ENCODE results near the gene SLCO3A1. TPM values are rescaled to one million over a fixed set of nuclear protein-coding genes. Genes with fewer than 3 reads are reported as not detected.
A peak's percentile ranks its signal among the peaks of the same experiment; 100 is the strongest.
"Not testable (repeated sequence)": the region's sequence is repeated elsewhere in the genome, so short reads cannot be mapped to it uniquely, and the experiment has no call there.

Gene SLCO3A1
- total RNA-seq, 2 donors from 2014 or later, result 8.2 to 13.6 TPM

DNA sequence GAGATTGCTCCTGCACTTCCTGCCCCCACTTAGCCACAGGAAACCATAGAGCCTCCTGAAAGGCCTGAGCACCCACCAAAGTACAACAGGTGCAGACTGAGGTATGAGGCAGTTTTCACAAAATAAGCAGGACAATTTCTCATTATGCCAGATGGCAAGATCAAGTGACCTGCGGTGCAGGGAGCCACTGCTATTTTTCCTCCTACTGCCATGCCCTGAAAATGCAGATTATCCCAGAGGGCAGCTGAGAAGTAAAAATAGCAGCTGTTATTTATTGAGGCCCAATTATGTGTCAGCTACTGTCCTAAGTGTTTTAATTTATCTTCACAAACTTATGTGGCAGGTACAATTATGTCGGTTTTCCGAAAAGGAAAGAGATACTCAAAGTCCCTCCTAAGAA lies 330.6 kb downstream of the SLCO3A1 start:
- Mint-ChIP-seq H3K9me3 (no peaks in the 10 kb centered on the region), H3K4me1 (ENCODE audit: low read depth) (no peaks in the 10 kb centered on the region), H3K36me3 (ENCODE audit: insufficient read depth in 2 of 2) (no peaks in the 10 kb centered on the region), H3K27ac (no peak overlapping the region), H3K27me3 (ENCODE audit: low read depth) (no peaks in the 10 kb centered on the region), H3K4me3 (no peak overlapping the region)
- ATAC-seq (replicated peaks in 1 of 2) (no peak), DNase-seq (no peak)

DNA sequence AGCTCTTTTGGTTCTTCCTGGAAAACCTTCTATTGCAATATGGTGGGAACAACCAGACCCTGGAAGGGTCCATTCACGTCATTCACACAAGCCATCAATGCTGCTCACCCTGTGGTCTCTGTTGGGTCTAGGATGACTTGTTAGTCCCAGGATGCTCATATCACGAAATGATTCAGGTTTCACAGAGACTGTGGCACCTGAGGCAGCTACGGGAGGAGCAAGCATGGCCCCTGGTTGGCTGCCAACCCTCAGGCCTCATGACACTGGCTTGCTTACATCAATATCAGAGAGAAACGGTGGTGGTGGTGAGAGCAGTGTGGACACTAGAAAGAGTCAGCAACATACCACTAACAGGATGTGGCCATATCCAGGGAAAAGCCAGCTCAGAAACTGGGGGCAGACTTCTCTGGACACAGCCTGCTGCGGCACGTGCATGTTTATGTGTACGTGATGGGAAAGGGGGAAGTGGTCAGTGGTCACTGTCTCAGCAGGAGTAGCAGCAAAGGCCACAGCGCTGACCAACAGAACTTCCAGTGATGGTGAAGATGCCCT lies 331.2 kb downstream of the SLCO3A1 start:
- H3K27me3 Mint-ChIP-seq (ENCODE audit: low read depth), result no peaks in the 10 kb centered on the region

GRCh38 chr15:92187975-92188374 lies 334.5 kb downstream of the SLCO3A1 start:
- DNase-seq (no peak), ATAC-seq (replicated peaks in 1 of 2) (no peak)
- Mint-ChIP-seq H3K9me3 (no peaks in the 10 kb centered on the region), H3K27me3 (ENCODE audit: low read depth) (no peaks in the 10 kb centered on the region), H3K4me1 (ENCODE audit: low read depth) (no peaks in the 10 kb centered on the region), H3K36me3 (ENCODE audit: insufficient read depth in 2 of 2) (no peaks in the 10 kb centered on the region), H3K27ac (no peak overlapping the region), H3K4me3 (no peak overlapping the region)

More for the DNA sequence above, 331.2 kb downstream of the SLCO3A1 start:
- no peaks in the 10 kb centered on the region for H3K9me3 Mint-ChIP-seq
- H3K36me3 Mint-ChIP-seq (ENCODE audit: insufficient read depth in 2 of 2), result no peaks in the 10 kb centered on the region
- no peak overlapping the region for H3K27ac Mint-ChIP-seq
- ATAC-seq (replicated peaks in 1 of 2) (peak in 1 of 2 donors; percentile 91), DNase-seq (peak in 1 of 2 donors; percentile 30)
- no peaks in the 10 kb centered on the region for H3K4me1 Mint-ChIP-seq (ENCODE audit: low read depth)
- no peak overlapping the region for H3K4me3 Mint-ChIP-seq

DNA sequence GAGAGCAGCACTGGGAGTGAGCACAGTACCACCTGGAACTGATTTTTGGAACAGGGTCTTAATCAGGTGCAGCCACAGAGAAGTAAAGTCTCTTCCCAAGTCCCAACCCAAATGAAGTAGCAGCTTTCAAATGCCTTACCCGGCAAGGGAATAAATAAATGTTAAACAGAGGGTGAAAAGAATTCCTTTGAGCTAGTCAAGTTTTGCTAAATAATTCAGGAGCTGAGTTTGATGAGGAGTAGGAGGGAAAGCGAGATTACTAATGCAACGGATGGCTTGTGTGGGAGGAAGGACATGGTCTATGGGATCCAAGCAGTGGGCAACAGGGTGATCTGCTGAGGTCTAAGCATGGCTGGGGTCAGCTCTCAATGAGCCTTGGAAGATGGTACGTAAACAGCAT lies 335.7 kb downstream of the SLCO3A1 start:
- no peaks in the 10 kb centered on the region for H3K9me3 Mint-ChIP-seq

GRCh38 chr15:92195241-92195640 lies 341.7 kb downstream of the SLCO3A1 start:
- ATAC-seq (replicated peaks in 1 of 2), result no peak
- H3K4me1 Mint-ChIP-seq (ENCODE audit: low read depth), result no peaks in the 10 kb centered on the region
- H3K27ac Mint-ChIP-seq, result no peak overlapping the region
- no peak overlapping the region for H3K4me3 Mint-ChIP-seq
- DNase-seq, result no peak
- H3K27me3 Mint-ChIP-seq (ENCODE audit: low read depth), result no peaks in the 10 kb centered on the region
- no peaks in the 10 kb centered on the region for H3K36me3 Mint-ChIP-seq (ENCODE audit: insufficient read depth in 2 of 2)
- H3K9me3 Mint-ChIP-seq, result peaks cover 1% of the 10 kb centered on the region in 2 donors

More for the DNA sequence above, 335.7 kb downstream of the SLCO3A1 start:
- Mint-ChIP-seq H3K27me3 (ENCODE audit: low read depth) (no peaks in the 10 kb centered on the region), H3K27ac (no peak overlapping the region), H3K36me3 (ENCODE audit: insufficient read depth in 2 of 2) (no peaks in the 10 kb centered on the region), H3K4me3 (no peak overlapping the region), H3K4me1 (ENCODE audit: low read depth) (no peaks in the 10 kb centered on the region)
- ATAC-seq (replicated peaks in 1 of 2) (no peak), DNase-seq (no peak)

GRCh38 chr15:92196342-92196741 lies 342.8 kb downstream of the SLCO3A1 start:
- no peak overlapping the region for H3K4me3 Mint-ChIP-seq
- DNase-seq, result no peak
- no peaks in the 10 kb centered on the region for H3K36me3 Mint-ChIP-seq (ENCODE audit: insufficient read depth in 2 of 2)
- ATAC-seq (replicated peaks in 1 of 2), result no peak
- peaks cover 1% of the 10 kb centered on the region in 2 donors for H3K9me3 Mint-ChIP-seq
- H3K27ac Mint-ChIP-seq, result no peak overlapping the region
- no peaks in the 10 kb centered on the region for H3K4me1 Mint-ChIP-seq (ENCODE audit: low read depth)
- H3K27me3 Mint-ChIP-seq (ENCODE audit: low read depth), result no peaks in the 10 kb centered on the region

DNA sequence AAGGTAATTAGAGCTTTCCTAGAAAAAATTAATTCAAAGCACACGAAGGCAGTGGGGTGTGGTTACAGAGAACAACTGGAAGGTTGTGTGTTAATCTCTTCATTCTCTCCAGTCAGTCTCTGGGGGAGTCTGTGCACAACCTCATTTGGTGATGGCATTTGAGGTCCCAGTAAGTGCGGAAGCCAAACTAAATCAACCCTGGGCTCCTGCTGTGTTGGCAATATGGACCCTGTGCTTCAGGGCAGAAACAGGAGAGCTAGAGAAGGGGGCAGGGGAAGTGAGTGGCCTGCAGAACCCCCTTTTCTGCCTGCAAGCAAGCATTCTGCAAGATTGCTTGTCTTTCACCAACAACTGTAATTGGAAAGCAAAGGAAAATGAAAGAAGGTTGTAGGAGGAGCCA lies 344.2 kb downstream of the SLCO3A1 start:
- no peak for ATAC-seq (replicated peaks in 1 of 2)
- H3K9me3 Mint-ChIP-seq, result peaks cover 1 to 4% of the 10 kb centered on the region in 2 donors
- H3K36me3 Mint-ChIP-seq (ENCODE audit: insufficient read depth in 2 of 2), result no peaks in the 10 kb centered on the region
- no peaks in the 10 kb centered on the region for H3K4me1 Mint-ChIP-seq (ENCODE audit: low read depth)
- H3K27ac Mint-ChIP-seq, result no peak overlapping the region
- no peak for DNase-seq
- H3K4me3 Mint-ChIP-seq, result no peak overlapping the region
- no peaks in the 10 kb centered on the region for H3K27me3 Mint-ChIP-seq (ENCODE audit: low read depth)

DNA sequence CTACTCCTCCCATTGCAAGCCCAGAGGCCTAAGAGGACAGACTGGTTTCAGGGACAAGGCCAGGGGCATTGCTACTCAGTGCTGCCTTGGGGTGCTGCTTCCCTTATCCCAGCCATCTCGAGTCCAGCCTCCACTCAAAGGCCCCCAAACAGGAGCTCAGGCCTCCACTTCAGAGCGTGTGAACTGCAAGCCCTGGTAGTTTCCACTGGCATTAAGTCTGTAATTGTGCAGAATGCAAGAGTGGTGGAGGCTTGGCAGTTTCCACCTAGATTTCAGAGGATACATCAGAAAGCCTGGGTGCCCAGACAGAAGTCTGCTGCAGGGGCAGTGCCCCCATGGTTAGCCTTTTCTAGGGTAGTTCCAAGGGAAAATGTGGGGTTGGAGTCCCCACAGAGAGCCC lies 347.4 kb downstream of the SLCO3A1 start:
- Mint-ChIP-seq H3K4me1 (ENCODE audit: low read depth) (no peaks in the 10 kb centered on the region), H3K4me3 (no peak overlapping the region), H3K9me3 (peaks cover 3 to 4% of the 10 kb centered on the region in 2 donors), H3K36me3 (ENCODE audit: insufficient read depth in 2 of 2) (no peaks in the 10 kb centered on the region), H3K27me3 (ENCODE audit: low read depth) (peaks cover 9% of the 10 kb centered on the region), H3K27ac (no peak overlapping the region)
- no peak for ATAC-seq (replicated peaks in 1 of 2)
- no peak for DNase-seq

GRCh38 chr15:92205255-92205739 lies 351.8 kb downstream of the SLCO3A1 start:
- Mint-ChIP-seq H3K27ac (no peak overlapping the region), H3K27me3 (ENCODE audit: low read depth) (peaks cover 13% of the 10 kb centered on the region), H3K4me3 (no peak overlapping the region), H3K4me1 (ENCODE audit: low read depth) (no peaks in the 10 kb centered on the region), H3K36me3 (ENCODE audit: insufficient read depth in 2 of 2) (no peaks in the 10 kb centered on the region), H3K9me3 (peaks cover 2 to 5% of the 10 kb centered on the region in 2 donors)
- no peak for DNase-seq
- no peak for ATAC-seq (replicated peaks in 1 of 2)

GRCh38 chr15:92207601-92208000 lies 354.1 kb downstream of the SLCO3A1 start:
- not testable (repeated sequence) for H3K27ac Mint-ChIP-seq; ATAC-seq (replicated peaks in 1 of 2); H3K36me3 Mint-ChIP-seq (ENCODE audit: insufficient read depth in 2 of 2); H3K9me3 Mint-ChIP-seq; H3K4me1 Mint-ChIP-seq (ENCODE audit: low read depth); DNase-seq; H3K4me3 Mint-ChIP-seq
- H3K27me3 Mint-ChIP-seq (ENCODE audit: low read depth), result peaks cover 18% of the 10 kb centered on the region
